Vagina (tissue), 2 donors: ENCODE data around the gene DGKD. TPM values are rescaled to one million over a fixed set of nuclear protein-coding genes. Genes with fewer than 3 reads are reported as not detected.

ENCODE experiments used
- DNase-seq, 2 donors: peaks; one replicate each; pipeline ENCODE4 v3.0.0-alpha.2; 2017; ENCODE audit errors: extremely low spot score in 2 of 2
- H3K27ac ChIP-seq: fragments of 200-600 bp; sonication (generic); one replicate; pipeline ENCODE4 v1.5.1; 2019
- H3K27me3 ChIP-seq: fragments of 200-600 bp; sonication (generic); one replicate; pipeline ENCODE4 v1.5.1; 2019
- H3K36me3 ChIP-seq, 2 donors: fragments of 200-600 bp; sonication (generic); one replicate each; pipeline ENCODE4 v1.5.1; 2017 to 2019
- H3K4me1 ChIP-seq: fragments of 200-600 bp; sonication (generic); one replicate; pipeline ENCODE4 v1.5.1; 2019
- H3K4me3 ChIP-seq, 2 donors: fragments of 200-600 bp; sonication (generic); 1 replicate in 1 of 2; 2 replicates in 1 of 2; pipeline ENCODE4 v1.5.1; 2016 to 2019
- H3K9me3 ChIP-seq: fragments of 200-600 bp; sonication (generic); one replicate; pipeline ENCODE4 v1.5.1; 2019
- CTCF ChIP-seq, 3 experiments: fragments of 450-650 bp in 2 of 3; fragments of 200-600 bp in 1 of 3; sonication (generic) in 1 of 3; IDR thresholded peaks; one replicate each; pipeline ENCODE4 v1.5.1; 2017 to 2019; ENCODE audit warnings: antibody characterized with exemption in 3 of 3, mild to moderate bottlenecking in 2 of 3, moderate library complexity in 2 of 3
- POLR2A ChIP-seq, 2 donors: fragments of 450-650 bp; IDR thresholded peaks; one replicate each; pipeline ENCODE4 v1.6.1; 2017; ENCODE audit warnings: antibody characterized with exemption in 2 of 2, mild to moderate bottlenecking in 2 of 2, moderate library complexity in 2 of 2
- POLR2AphosphoS5 ChIP-seq, 2 donors: sonication (generic); formaldehyde crosslinking; IDR thresholded peaks; one replicate each; pipeline ENCODE4 v1.9.0; 2017; ENCODE audit warnings: antibody characterized with exemption in 2 of 2, mild to moderate bottlenecking in 2 of 2, low read depth in 1 of 2; ENCODE audit not compliant: insufficient read depth in 1 of 2
- intact Hi-C: fragments of 100-400 bp; cut with DNase I; formaldehyde crosslinking; loops from one replicate; pipeline ENCODE4 v1.15.1; 2023
- total RNA-seq: library from RNA; depleted of rRNA; stranded (reverse); fragments of >200 nt; gene quantifications from one replicate; pipeline ENCODE4 v1.2.3, GENCODE V29; 2016

Gene DGKD
- total RNA-seq, 1 donor from 2014 or later, result 13.3 TPM

DNA sequence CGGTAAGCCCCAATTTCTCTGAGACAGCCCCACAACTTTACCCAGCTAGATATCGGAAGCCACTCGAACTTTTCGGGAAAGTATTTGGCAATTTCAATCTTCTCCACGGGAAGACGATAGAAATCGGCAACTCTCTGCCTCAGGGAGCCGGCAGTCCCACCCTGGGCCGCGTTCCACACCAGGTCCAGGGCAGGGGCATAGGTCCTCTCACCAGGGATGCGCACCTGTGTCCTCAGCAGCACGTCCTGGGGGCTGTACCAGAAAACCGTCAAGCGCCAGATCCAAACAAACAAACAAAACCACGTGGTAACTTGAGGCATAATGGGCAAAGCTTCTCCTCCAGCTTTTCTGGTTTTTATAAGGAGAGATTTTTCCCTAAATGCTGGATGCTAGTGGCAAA is 131.4 kb downstream of the DGKD start:
- no peaks in the 10 kb centered on the region for H3K27me3 ChIP-seq
- peaks cover 0 to 48% of the 10 kb centered on the region in 2 donors for H3K36me3 ChIP-seq
- no peak for DNase-seq
- H3K4me1 ChIP-seq, result no peaks in the 10 kb centered on the region
- H3K4me3 ChIP-seq, result no peak overlapping the region
- TF ChIP-seq CTCF (IDR thresholded peaks at IDR 0.05), result no peak
- no peak for TF ChIP-seq POLR2A (IDR thresholded peaks at IDR 0.05)
- no peak for TF ChIP-seq POLR2AphosphoS5 (IDR thresholded peaks at IDR 0.05; ENCODE audit: insufficient read depth in 1 of 2, low read depth in 1 of 2)
- no peak overlapping the region for H3K27ac ChIP-seq
- no peaks in the 10 kb centered on the region for H3K9me3 ChIP-seq
- intact Hi-C loops, result no loop called here

- Histone ChIP-seq H3K4me1 (no peaks in the 10 kb centered on the region), H3K4me3 (no peak overlapping the region), H3K9me3 (no peaks in the 10 kb centered on the region), H3K27me3 (no peaks in the 10 kb centered on the region), H3K27ac (no peak overlapping the region), H3K36me3 (peaks cover 0 to 42% of the 10 kb centered on the region in 2 donors)
- no peak for DNase-seq
- no peak for TF ChIP-seq POLR2A (IDR thresholded peaks at IDR 0.05)
- no peak for TF ChIP-seq POLR2AphosphoS5 (IDR thresholded peaks at IDR 0.05; ENCODE audit: insufficient read depth in 1 of 2, low read depth in 1 of 2)
- TF ChIP-seq CTCF (IDR thresholded peaks at IDR 0.05), result no peak
- intact Hi-C loops, result no loop called here
Observed at GRCh38 chr2:233486357-233486756, 132.1 kb downstream of the DGKD start.

- TF ChIP-seq POLR2A (IDR thresholded peaks at IDR 0.05), result no peak
- TF ChIP-seq POLR2AphosphoS5 (IDR thresholded peaks at IDR 0.05; ENCODE audit: insufficient read depth in 1 of 2, low read depth in 1 of 2), result no peak
- TF ChIP-seq CTCF (IDR thresholded peaks at IDR 0.05), result no peak
- Histone ChIP-seq H3K9me3 (no peaks in the 10 kb centered on the region), H3K4me3 (no peak overlapping the region), H3K36me3 (peaks cover 0 to 39% of the 10 kb centered on the region in 2 donors), H3K4me1 (no peaks in the 10 kb centered on the region), H3K27ac (no peak overlapping the region), H3K27me3 (no peaks in the 10 kb centered on the region)
- no peak for DNase-seq
- intact Hi-C loops, result no loop called here
Observed at GRCh38 chr2:233486778-233487552, 132.7 kb downstream of the DGKD start.

GRCh38 chr2:233487748-233488345 is 133.6 kb downstream of the DGKD start:
- H3K27me3 ChIP-seq, result no peaks in the 10 kb centered on the region
- intact Hi-C loops, result no loop called here
- peaks cover 0 to 47% of the 10 kb centered on the region in 2 donors for H3K36me3 ChIP-seq
- no peaks in the 10 kb centered on the region for H3K9me3 ChIP-seq
- no peak overlapping the region for H3K4me3 ChIP-seq
- TF ChIP-seq CTCF (IDR thresholded peaks at IDR 0.05) (no peak), POLR2AphosphoS5 (IDR thresholded peaks at IDR 0.05; ENCODE audit: insufficient read depth in 1 of 2, low read depth in 1 of 2) (no peak), POLR2A (IDR thresholded peaks at IDR 0.05) (no peak)
- H3K27ac ChIP-seq, result no peak overlapping the region
- H3K4me1 ChIP-seq, result no peaks in the 10 kb centered on the region
- DNase-seq, result no peak

GRCh38 chr2:233489143-233489542 is 134.8 kb downstream of the DGKD start:
- Histone ChIP-seq H3K4me1 (no peaks in the 10 kb centered on the region), H3K36me3 (peaks cover 0 to 41% of the 10 kb centered on the region in 2 donors), H3K9me3 (no peaks in the 10 kb centered on the region), H3K27ac (no peak overlapping the region), H3K4me3 (no peak overlapping the region), H3K27me3 (no peaks in the 10 kb centered on the region)
- no peak for DNase-seq
- intact Hi-C loops, result no loop called here
- TF ChIP-seq CTCF (IDR thresholded peaks at IDR 0.05), result no peak
- no peak for TF ChIP-seq POLR2AphosphoS5 (IDR thresholded peaks at IDR 0.05; ENCODE audit: insufficient read depth in 1 of 2, low read depth in 1 of 2)
- no peak for TF ChIP-seq POLR2A (IDR thresholded peaks at IDR 0.05)
